T-helper 2 cell treated with Interferon-gamma antibody and Interleukin-4, amounts not matched to agents 5 μg/mL and 100 μg/mL, for 36 hours (primary cell): ENCODE data around the gene VPS13D.
"Not testable (repeated sequence)": the region's sequence is repeated elsewhere in the genome, so short reads cannot be mapped to it uniquely, and the experiment has no call there.

Experiments
- DNase-seq: peaks from one replicate; pipeline ENCODE4 v3.0.0; 2021; ENCODE audit warnings: low spot score
- H3K27ac Mint-ChIP-seq: one replicate; pipeline ENCODE4 v1.8.0; 2021; ENCODE audit warnings: mild to moderate bottlenecking, mixed read lengths
- H3K27me3 Mint-ChIP-seq: one replicate; pipeline ENCODE4 v1.8.0; 2021; ENCODE audit warnings: low read depth, mixed read lengths
- H3K36me3 Mint-ChIP-seq: one replicate; pipeline ENCODE4 v1.8.0; 2021; ENCODE audit warnings: low read depth, mixed read lengths
- H3K4me1 Mint-ChIP-seq: one replicate; pipeline ENCODE4 v1.8.0; 2021; ENCODE audit warnings: low read depth, mixed read lengths
- H3K4me3 Mint-ChIP-seq: one replicate; pipeline ENCODE4 v1.8.0; 2022; ENCODE audit warnings: mild to moderate bottlenecking, moderate library complexity, mixed read lengths
- H3K9me3 Mint-ChIP-seq: one replicate; pipeline ENCODE4 v1.8.0; 2021; ENCODE audit warnings: mixed read lengths

Gene VPS13D

DNA sequence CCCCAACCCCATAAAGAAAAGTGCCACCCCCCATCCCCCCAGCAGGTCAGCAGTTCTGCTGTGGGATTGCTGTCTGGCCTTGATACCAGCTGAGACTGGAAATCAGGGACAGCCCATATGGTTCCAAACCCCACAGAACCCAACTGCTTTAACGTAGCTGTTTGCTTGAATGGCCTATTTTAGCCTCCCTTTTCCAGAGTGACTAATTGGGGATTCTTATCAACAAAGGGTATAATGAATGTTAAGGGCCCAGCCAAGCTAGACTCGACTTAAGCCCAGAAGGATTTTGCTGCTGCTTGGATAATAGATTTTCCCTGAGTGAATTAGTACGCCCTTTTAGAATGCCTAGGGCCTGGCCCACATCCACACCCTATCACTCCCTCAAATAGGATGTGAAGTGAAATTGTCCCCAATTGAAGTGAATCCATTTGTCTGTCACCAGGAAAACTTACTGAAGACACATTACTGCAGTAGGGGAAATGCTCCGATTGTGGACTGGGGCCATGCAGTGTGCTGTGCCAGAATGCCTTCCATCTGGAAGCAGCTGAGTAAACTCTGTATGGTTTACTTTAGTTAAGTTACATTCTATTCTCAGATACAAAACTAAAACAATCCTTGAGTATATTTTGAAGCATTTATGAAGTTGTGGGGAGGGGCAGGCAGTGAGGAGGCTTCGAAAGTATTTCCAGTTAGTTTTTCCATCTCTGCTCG is 231.2 kb downstream of the VPS13D start:
- Mint-ChIP-seq H3K4me1 (peaks cover 15% of the 10 kb centered on the region), H3K9me3 (no peaks in the 10 kb centered on the region)

GRCh38 chr1:12461754-12462153 is 231.9 kb downstream of the VPS13D start:
- Mint-ChIP-seq H3K27me3 (no peaks in the 10 kb centered on the region), H3K36me3 (peaks cover 53% of the 10 kb centered on the region), H3K4me3 (no peak overlapping the region), H3K27ac (no peak overlapping the region), H3K9me3 (no peaks in the 10 kb centered on the region), H3K4me1 (peaks cover 15% of the 10 kb centered on the region)
- no peak for DNase-seq

More for the DNA sequence above, 231.2 kb downstream of the VPS13D start:
- no peak overlapping the region for H3K27ac Mint-ChIP-seq
- H3K36me3 Mint-ChIP-seq = peaks cover 51% of the 10 kb centered on the region
- H3K4me3 Mint-ChIP-seq = no peak overlapping the region
- no peak for DNase-seq
- H3K27me3 Mint-ChIP-seq = no peaks in the 10 kb centered on the region

DNA sequence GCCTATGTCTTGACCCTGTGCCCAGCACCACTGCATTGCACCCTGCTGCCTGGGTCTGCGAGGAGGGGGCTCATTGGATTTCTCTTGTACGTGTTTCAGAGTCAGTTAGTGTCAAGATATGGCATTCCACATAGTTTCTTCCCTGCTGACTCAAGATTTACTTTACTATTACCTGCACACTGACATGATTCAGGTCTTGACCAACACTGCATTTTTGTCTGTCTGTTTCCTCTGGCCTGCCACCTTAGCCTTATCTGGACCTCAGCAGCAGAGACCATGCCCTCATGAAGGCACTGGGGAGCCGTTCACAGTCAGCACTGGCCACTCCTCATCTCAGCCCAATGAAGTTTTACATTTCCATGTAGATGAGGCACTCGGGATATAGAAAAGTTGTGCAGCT is 232.8 kb downstream of the VPS13D start:
- Mint-ChIP-seq H3K27me3 (no peaks in the 10 kb centered on the region), H3K27ac (no peak overlapping the region), H3K36me3 (peaks cover 51% of the 10 kb centered on the region), H3K4me1 (peaks cover 17% of the 10 kb centered on the region), H3K4me3 (no peak overlapping the region), H3K9me3 (no peaks in the 10 kb centered on the region)
- DNase-seq = no peak

- no peaks in the 10 kb centered on the region for H3K9me3 Mint-ChIP-seq
- H3K27ac Mint-ChIP-seq = no peak overlapping the region
- H3K36me3 Mint-ChIP-seq = peaks cover 45% of the 10 kb centered on the region
- H3K4me3 Mint-ChIP-seq = no peak overlapping the region
- no peaks in the 10 kb centered on the region for H3K27me3 Mint-ChIP-seq
- H3K4me1 Mint-ChIP-seq = peaks cover 21% of the 10 kb centered on the region
- no peak for DNase-seq
These were observed 234.2 kb downstream of the VPS13D start for GRCh38 chr1:12464045-12464461.

GRCh38 chr1:12464598-12465056 is 234.8 kb downstream of the VPS13D start:
- H3K4me3 Mint-ChIP-seq = no peak overlapping the region
- H3K27me3 Mint-ChIP-seq = no peaks in the 10 kb centered on the region
- H3K36me3 Mint-ChIP-seq = peaks cover 44% of the 10 kb centered on the region
- peaks cover 21% of the 10 kb centered on the region for H3K4me1 Mint-ChIP-seq
- no peak overlapping the region for H3K27ac Mint-ChIP-seq
- no peaks in the 10 kb centered on the region for H3K9me3 Mint-ChIP-seq
- DNase-seq = no peak

GRCh38 chr1:12465126-12465525 is 235.3 kb downstream of the VPS13D start:
- H3K36me3 Mint-ChIP-seq = peaks cover 39% of the 10 kb centered on the region
- H3K27ac Mint-ChIP-seq = no peak overlapping the region

GRCh38 chr1:12466816-12467215 is 237.0 kb downstream of the VPS13D start:
- Mint-ChIP-seq H3K4me3 (no peak overlapping the region), H3K27ac (no peak overlapping the region), H3K27me3 (no peaks in the 10 kb centered on the region), H3K9me3 (no peaks in the 10 kb centered on the region), H3K36me3 (peaks cover 34% of the 10 kb centered on the region), H3K4me1 (peaks cover 27% of the 10 kb centered on the region)
- DNase-seq = no peak

More at GRCh38 chr1:12465126-12465525, 235.3 kb downstream of the VPS13D start:
- H3K4me3 Mint-ChIP-seq = no peak overlapping the region
- DNase-seq = no peak
- H3K4me1 Mint-ChIP-seq = peaks cover 21% of the 10 kb centered on the region
- H3K9me3 Mint-ChIP-seq = no peaks in the 10 kb centered on the region
- no peaks in the 10 kb centered on the region for H3K27me3 Mint-ChIP-seq

DNA sequence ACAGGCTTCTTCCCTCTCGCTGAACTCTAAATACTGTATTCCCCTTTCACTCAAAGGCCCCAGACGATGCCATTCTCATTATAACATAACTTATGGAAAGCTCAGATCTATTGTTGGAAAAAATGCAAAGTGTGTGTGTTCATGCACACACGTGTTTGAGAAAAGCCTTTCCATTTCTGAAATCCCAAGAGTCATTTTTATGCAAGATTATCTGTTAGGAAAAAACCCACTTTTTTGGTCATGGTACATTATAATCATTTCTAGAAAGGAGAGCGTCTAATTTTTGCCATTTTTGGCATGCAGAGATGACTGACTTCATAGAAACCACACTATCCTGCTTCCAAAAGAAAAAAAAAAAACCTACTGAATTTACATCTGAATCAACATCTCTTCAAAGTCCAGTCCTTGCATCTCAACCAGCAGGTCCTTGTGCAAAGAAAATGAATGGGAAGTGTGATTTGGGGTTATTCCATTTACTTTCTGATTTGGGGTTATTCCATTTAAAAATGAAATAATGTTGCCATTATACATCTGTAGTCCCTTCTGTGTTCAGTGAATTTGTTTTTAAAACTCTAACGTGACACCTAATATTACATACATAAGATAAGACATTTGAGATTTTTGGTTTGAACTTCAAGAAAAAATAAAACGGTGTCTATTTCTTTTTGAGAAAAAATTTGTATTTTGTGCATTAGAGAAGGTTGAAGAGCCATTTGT is 237.9 kb downstream of the VPS13D start:
- Mint-ChIP-seq H3K9me3 (no peaks in the 10 kb centered on the region), H3K4me1 (peaks cover 33% of the 10 kb centered on the region), H3K4me3 (no peak overlapping the region), H3K36me3 (peaks cover 36% of the 10 kb centered on the region), H3K27ac (peak overlapping the region; percentile 14), H3K27me3 (no peaks in the 10 kb centered on the region)
- DNase-seq = no peak

DNA sequence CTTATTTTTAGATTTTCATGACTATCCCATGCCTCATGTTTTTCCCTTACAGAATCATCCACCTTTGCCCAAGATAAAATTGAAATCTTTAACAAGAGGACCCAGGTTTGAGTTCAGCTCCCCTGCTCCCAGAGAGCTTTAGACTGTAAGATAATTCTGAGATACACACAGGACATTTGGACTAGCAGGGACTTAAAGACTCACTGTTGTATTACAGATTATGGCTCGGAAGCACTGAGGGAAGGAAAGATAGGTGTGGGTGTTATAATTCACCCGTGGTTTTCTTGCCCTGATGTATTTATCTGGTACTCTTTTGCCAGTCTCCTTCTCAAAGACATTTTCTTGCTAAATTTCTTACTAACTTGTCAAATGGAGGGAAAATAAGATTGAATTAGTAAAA is 238.5 kb downstream of the VPS13D start:
- Mint-ChIP-seq H3K27me3 (no peaks in the 10 kb centered on the region), H3K4me1 (peaks cover 39% of the 10 kb centered on the region), H3K9me3 (no peaks in the 10 kb centered on the region)

GRCh38 chr1:12469493-12469892 is 239.7 kb downstream of the VPS13D start:
- Mint-ChIP-seq H3K27ac (no peak overlapping the region), H3K9me3 (no peaks in the 10 kb centered on the region), H3K36me3 (peaks cover 43% of the 10 kb centered on the region), H3K4me1 (peaks cover 49% of the 10 kb centered on the region), H3K4me3 (no peak overlapping the region), H3K27me3 (no peaks in the 10 kb centered on the region)
- no peak for DNase-seq

More for the DNA sequence above, 238.5 kb downstream of the VPS13D start:
- no peak overlapping the region for H3K4me3 Mint-ChIP-seq
- H3K27ac Mint-ChIP-seq = no peak overlapping the region
- no peak for DNase-seq
- H3K36me3 Mint-ChIP-seq = peaks cover 34% of the 10 kb centered on the region

DNA sequence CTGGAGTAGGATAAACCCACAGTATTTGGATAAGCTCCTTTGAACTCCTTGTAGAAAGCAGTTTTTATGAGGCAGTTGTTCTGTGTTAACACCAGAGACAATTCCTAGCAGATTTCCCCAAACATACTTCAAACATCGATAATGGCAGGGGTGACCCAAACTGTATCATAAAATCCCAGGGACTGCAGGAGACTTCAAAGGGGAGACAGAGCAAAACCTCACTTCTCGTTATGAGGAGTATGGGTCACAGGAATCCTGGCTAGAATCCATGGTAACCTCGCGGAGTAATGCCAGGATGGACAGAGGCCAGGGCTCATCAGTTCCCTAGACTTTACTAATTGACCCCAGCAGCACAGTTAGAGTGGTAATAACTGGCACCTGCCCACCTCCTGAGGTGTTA is 240.2 kb downstream of the VPS13D start:
- Mint-ChIP-seq H3K4me3 (no peak overlapping the region), H3K9me3 (no peaks in the 10 kb centered on the region), H3K27me3 (no peaks in the 10 kb centered on the region), H3K4me1 (peaks cover 53% of the 10 kb centered on the region), H3K27ac (no peak overlapping the region), H3K36me3 (peaks cover 39% of the 10 kb centered on the region)
- DNase-seq = no peak

DNA sequence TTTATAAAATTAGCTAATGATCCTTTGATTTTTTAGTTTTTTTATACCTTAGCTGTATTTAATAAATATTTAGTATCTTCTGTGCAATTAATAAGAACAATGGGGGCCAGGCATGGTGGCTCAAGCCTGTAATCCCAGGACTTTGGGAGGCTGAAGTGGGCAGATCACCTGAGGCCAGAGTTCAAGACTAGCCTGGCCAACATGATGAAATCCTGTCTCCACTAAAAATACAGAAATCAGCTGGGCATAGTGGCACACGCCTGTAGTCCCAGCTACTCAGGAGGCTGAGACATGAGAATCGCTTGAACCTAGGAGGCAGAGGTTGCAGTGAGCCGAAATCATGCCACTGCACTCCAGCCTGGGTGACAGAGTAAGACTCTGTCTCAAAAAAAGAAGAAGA is 241.1 kb downstream of the VPS13D start:
- not testable (repeated sequence) for DNase-seq, H3K27ac Mint-ChIP-seq, H3K27me3 Mint-ChIP-seq, H3K4me3 Mint-ChIP-seq, H3K9me3 Mint-ChIP-seq
- Mint-ChIP-seq H3K4me1 (peaks cover 61% of the 10 kb centered on the region), H3K36me3 (peaks cover 36% of the 10 kb centered on the region)

- Mint-ChIP-seq H3K9me3 (no peaks in the 10 kb centered on the region), H3K4me3 (peak overlapping the region; percentile 69), H3K27ac (peak overlapping the region; percentile 93), H3K4me1 (peaks cover 66% of the 10 kb centered on the region), H3K27me3 (no peaks in the 10 kb centered on the region), H3K36me3 (peaks cover 38% of the 10 kb centered on the region)
- no peak for DNase-seq
These were observed 242.4 kb downstream of the VPS13D start for GRCh38 chr1:12472156-12472797.
